DMS114 treated with DMSO at 0.1 percent for 48 hours (cell line): ENCODE measurements around the gene CDKN1B.

Source experiments
- DNase-seq: peaks from one replicate; lab custom pipeline; 2025; ENCODE audit not compliant: unreplicated experiment; lab: John Stamatoyannopoulos, UW

The CDKN1B gene

DNA sequence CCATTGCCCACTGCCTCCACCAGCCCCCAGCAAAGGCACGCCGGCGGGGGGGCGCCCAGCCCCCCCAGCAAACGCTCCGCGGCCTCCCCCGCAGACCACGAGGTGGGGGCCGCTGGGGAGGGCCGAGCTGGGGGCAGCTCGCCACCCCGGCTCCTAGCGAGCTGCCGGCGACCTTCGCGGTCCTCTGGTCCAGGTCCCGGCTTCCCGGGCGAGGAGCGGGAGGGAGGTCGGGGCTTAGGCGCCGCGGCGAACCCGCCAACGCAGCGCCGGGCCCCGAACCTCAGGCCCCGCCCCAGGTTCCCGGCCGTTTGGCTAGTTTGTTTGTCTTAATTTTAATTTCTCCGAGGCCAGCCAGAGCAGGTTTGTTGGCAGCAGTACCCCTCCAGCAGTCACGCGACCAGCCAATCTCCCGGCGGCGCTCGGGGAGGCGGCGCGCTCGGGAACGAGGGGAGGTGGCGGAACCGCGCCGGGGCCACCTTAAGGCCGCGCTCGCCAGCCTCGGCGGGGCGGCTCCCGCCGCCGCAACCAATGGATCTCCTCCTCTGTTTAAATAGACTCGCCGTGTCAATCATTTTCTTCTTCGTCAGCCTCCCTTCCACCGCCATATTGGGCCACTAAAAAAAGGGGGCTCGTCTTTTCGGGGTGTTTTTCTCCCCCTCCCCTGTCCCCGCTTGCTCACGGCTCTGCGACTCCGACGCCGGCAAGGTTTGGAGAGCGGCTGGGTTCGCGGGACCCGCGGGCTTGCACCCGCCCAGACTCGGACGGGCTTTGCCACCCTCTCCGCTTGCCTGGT, at the start of gene CDKN1B:
TSS of gene CDKN1B (plus strand) at position 576 of the 793 bp plus-strand sequence. CDS start 472 bp downstream, outside the sequence.
- DNase-seq, result peak; percentile 90

DNA sequence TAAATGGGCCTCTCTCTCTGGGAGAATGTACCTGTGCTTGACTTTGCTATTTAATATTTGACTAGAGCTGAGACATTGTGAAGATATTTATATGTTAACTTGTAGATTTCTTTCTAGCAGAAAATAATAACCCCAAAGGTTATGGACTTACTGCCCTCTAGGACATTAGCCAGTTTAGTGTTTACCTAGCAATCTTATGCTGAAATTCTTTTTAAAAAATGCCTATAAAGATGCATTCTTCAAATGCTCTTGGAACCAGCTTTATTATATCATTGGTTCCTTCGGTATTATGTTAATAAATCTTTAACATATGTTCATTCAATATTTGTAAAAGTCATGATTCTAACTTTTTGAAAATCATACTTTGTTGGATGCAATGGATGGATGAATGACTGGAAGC, 49.2 kb upstream of the CDKN1B start:
- DNase-seq, result no peak

DNA sequence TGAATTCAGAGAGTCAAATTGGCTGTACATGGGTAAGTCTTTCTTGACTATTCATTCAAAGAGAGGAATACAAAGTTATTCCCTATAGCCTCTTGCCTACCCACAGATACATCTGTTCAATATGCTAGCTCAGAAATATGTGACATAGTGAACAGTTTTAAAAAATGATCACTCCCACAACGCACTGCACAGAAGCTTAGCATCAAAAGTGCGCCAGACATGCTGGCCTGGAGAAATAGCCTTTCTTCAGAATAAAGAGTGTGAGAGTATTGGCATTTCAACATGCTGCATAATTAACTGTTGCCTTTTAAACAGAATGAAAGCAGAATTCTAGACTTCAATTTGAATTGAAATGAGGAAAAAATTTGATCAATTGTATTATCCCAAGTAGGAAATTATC, 48.1 kb upstream of the CDKN1B start:
- no peak for DNase-seq

DNA sequence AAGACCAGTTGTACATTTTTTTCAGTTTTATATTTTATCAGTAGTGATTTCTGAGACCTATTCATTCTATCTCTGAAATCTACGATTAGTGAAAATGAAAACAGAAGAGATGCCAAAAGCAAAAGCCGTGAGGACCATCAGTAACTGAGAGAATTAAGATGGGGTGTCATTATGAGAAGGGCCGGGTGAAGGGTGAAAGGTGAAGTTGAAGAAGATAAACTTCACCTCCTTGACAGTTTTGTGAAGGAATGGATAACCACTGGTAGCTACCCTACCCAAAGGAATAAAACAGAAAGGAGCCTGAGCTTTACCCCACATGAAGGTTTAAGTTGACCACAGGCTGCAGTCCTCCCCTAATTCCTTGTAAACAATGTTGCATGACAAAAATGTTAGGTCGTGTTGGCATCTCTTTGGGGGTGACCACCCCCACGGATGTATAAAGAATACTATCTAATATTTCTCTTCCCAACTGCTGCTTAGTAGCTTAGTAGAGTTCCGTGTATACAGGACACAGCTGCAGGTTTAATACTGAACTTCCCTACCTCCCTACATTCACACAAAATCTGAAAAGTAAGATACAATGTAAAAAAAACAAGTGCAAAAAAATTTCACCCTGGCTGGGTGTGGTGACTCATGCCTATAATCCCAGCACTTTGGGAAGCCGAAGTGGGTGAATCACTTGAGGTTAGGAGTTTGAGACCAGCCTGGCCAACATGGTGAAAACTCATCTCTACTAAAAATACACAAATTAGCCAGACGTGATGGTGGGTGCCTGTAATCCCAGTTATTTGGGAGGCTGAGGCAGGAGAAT, 45.1 kb upstream of the CDKN1B start:
- DNase-seq, result no peak

DNA sequence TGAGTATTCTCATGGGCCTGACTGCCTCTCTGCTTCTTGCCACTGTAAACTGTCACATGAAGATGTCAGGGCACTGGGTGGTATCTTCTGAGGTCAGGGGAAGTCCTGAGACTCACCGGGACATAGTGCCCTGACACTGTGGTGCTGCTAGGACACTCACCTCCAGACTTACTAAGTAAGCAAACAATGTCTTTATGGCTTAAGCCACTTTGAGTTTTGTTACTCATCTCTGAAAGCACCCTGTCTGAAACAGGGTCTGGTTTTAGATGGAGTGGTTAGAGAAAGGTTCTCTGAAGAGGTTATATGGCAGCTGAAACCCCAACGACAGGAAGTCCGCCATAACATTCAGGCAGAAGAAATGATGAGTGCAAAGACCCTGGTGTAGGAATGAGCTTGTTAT, 43.9 kb upstream of the CDKN1B start:
- no peak for DNase-seq

DNA sequence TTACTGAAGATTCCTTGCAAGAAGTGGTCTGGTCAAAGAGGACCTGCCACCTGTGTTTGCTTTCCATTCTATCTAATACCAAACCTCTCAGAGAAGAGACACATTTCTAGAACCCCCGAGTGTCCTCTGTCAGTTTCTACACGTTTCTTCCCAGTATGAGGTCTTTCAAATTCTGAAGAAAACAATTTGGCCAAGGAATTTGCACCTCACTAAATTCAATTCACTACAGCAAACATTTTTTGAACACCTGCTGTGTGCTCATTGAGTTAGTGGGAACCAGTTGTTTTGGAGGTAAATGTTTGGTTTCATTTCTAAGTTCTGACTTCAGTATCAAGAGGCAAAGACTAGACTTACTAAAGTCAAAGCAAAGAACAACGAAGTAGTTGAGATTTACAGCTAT, 40.6 kb upstream of the CDKN1B start:
- no peak for DNase-seq

DNA sequence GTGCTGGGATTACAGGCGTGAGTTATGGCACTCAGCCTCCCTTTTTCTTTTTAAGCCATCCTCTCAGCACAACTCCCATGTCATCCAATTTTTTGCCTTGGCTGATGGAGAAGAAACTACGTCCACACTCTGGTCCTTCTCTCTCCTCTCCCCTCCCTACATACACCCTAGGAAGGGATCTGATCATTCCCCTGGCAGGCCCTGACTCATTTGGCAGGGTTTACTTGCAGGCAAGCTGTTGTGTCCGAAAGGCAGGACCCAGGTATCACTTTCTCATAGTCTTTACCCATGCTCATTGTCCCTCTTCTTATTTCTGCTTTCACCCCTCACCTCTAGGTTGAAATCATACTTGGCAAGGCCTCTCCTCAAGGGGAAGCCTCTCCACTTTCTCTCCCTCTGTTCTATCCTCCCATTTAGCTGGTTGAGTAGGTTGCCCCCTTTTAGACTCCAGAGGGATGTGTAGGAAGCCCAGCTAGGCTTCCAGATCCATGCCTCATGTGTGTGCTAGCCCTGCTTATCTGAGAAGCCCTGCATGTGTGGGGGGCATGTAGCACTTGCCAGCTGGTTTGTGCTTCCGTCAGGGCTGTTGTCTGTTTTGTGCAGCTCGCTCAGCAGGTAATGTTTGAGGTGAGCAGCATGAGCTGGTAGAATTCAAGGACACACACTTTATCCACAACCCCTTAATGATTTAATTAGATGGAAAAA, 36.0 kb upstream of the CDKN1B start:
- DNase-seq, result no peak

DNA sequence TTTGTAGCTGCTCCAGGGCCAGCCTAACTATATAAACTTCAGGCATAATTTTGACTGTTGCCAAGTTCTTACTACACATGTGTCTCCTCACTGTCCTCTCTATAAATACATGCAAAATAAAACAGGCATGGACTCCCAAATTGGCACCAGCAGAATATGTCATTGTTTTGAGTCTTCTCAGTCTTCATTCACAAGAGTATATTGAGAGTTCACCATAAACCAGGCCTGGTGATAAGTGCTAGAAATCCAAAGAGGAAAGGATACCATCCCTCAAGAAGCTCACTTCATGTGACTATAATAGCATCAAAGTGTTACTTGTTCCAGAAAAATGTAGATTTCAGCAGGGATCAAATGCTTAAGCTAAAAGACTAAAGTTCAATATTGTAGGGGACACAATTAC, 34.9 kb upstream of the CDKN1B start:
- DNase-seq, result no peak

DNA sequence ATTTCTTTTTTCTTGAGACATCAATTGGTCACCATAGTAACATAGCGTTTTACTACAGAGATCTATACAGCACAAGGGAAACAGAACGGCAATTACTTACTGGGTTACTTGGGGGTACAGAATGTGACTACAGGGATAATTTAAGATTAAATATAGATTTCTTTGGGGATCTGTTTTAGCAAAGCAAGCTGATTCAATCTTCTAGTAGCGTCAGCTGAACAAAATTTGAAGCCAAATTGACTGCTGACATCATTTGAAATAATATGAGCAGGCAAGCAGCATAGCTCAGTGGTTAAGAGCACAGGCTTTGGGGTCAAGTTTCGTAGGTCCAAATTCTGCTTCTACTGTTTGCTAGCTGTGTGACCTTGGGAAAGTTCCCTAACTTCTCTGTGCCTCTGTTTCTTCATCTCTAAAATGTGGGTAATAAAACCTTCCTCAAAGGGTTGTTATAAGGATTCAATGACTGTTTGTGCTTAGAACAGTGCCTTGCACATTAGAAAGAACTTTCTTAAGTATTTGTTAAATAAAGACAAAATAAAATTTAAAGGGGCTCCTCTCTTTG, 34.0 kb upstream of the CDKN1B start:
- no peak for DNase-seq

DNA sequence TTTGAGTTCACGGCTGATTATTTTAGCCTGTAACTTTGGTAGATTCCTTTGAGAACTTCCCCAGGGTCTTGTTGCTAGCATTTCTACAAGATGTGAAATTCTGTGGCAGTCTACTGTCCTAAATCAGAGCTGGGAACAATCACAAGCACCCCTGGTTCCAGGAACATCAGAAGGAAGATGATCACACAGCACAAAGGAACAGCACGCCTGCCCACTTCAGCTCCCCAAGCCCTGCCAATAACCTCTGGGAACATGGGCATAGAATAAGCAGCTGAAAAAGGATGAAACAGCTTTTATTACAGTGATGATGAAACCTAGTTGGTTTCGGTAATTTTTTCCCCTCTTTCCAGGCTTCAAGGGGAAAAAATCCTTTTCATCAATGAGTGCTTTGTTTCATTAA, 33.4 kb upstream of the CDKN1B start:
- DNase-seq, result no peak

DNA sequence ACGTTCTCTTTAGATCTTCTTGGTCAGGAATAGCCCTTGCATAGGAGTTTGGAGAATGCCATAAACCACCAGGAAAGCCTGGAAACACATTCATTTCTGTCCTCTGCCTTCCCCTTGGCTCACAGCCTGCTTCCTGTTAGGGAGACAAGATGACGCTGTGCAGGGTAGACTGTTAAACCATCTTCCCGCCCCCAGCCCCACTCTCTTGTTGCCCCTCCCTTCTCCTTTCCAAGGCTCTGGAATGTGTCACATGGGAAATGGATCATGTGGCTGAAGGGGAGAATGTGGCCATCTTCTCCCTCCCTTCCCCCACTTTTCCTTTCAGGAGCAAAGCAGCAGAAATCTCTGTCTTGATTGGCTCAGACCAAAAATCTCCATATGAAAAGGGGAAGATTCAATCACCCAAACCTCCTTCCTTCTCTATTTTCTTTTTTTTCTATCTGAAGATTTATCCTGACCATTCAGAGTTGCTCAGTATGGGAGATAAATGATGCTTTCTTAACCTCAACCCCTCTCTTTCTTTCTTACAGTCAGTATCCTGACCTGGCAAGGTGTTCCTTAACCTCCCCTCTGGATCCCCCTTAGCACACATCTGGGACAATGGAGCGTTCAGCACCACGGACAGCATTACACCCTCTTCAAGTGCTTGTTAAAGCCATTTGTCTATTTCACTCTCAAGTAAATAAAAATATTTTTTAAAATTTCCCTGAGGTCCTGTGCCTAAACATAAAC, 32.6 kb upstream of the CDKN1B start:
- no peak for DNase-seq

DNA sequence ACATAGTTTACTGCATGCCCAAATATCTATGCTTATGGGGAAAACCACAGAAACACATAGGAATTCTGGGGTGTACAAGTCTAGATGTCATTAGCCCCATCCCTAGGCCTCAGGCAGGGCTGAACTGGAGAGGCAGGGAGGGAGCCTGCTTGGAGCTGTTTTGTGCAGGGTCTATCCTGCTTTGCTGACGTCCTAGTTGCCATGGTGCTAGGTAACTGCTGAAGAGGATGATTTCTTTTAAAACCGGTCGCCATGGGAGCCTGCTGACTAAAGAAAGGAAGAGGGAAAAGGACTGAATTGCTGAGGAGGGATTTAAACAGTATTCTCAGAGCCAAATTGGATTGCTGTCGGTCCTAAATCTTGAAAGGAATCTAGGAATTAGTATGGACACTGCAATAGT, 31.9 kb upstream of the CDKN1B start:
- DNase-seq, result no peak

DNA sequence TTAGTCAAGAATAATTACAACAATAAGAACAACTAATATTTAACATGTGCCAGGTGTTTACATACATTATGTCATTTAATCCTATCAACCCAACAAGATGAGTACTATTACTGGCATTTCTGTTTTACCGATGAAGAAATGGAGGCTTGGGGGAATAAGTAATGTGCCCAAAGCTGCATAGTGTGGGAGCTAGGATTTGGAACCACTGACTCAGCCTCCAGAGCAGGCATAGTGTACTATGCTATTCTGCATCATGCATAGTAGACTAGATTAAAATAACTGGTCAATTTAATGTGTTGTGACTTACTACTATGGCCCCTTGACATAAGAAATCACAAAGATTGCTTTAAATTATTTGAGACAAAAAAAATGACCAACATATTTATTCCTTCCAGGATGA, 30.7 kb upstream of the CDKN1B start:
- no peak for DNase-seq

DNA sequence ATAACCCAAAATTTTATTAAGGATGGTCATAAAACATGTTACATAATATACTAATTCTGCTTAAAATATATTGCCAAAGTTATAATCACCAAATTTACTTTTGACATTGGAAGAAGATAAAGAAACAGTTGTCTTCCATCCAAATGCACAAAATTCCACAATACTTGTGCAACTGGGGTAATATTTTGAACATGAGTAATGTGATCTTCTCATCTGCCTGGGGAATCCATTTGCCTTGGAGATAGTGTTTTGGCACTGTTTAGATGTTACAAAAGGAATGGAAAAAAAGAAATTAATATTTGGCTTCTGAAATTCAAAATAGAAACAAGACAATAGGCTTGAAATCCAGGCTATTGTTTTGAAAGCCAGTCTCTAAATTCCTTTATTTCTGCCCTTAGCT, 30.2 kb upstream of the CDKN1B start:
- DNase-seq, result no peak

DNA sequence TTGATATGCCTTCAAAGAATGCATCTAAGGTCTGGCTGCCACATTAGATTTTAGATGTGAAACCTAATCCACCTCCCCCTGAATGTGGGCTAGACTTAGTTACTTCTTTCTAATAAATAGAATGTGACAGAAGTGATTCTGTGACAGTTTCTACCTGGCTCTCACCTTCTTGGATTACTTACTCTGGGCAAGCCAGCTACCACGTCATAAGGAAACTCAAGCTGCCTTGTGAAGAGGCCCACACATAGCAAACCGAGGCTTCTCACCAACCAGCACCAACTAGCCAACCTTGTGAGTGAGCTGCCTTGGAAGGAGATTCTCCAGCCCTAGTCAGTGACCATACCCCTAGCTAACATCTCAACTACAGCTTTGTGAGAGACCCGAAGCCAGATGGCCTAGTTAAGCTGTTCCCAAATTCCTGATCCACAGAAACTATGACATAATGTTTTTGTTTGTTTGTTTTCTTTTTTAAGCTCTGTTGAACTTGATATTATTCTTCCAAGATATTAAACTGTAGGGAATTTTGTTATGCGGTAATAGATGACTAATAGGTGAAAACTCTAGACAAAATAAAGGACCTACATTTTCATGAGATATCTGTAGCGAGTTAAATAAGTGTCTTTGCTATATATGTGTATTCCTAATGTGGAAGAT, 27.4 kb upstream of the CDKN1B start:
- DNase-seq, result no peak

DNA sequence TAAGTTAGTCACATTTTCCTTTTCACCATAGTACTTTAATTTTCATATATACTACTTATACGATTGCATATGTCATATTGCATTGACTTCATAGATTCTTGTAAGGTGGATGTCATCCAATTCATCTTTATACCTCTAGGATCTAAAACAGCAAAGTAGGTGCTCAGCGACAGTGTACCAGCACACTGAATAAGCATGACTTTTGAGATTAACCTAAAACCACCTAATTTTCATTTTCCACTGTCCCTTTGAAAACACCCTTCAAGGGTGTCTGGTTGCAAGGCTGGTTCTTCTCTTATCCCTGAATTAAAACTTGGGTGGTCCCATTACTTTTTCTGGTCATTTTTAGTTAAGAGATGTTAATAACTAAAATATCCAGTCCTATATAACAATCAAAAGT, 25.6 kb upstream of the CDKN1B start:
- no peak for DNase-seq

DNA sequence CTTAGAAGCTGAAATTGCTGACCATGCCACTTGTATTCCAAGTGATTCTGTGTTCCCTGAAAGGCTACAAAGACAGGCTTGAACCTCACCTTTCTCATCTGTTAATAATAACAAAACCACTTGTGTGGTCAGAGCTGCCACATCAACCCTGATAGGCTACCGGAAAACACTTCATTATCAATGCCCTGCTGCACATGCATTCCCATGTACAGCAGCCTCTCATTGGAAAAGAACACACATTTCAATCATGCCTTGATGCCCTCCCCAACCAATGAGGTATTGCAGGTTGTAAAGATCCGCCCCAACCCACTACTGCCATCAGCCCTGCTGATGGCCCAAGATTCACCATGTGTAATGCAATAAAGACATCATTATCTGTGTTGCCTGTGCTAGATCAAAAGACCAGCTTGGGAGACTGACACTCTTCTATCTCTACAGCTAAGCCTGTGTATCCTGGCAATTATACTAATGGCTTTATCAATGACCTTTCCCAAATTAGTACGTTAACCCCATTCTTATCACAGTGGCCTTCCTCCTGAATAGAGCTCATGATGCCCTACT, 24.0 kb upstream of the CDKN1B start:
- no peak for DNase-seq

DNA sequence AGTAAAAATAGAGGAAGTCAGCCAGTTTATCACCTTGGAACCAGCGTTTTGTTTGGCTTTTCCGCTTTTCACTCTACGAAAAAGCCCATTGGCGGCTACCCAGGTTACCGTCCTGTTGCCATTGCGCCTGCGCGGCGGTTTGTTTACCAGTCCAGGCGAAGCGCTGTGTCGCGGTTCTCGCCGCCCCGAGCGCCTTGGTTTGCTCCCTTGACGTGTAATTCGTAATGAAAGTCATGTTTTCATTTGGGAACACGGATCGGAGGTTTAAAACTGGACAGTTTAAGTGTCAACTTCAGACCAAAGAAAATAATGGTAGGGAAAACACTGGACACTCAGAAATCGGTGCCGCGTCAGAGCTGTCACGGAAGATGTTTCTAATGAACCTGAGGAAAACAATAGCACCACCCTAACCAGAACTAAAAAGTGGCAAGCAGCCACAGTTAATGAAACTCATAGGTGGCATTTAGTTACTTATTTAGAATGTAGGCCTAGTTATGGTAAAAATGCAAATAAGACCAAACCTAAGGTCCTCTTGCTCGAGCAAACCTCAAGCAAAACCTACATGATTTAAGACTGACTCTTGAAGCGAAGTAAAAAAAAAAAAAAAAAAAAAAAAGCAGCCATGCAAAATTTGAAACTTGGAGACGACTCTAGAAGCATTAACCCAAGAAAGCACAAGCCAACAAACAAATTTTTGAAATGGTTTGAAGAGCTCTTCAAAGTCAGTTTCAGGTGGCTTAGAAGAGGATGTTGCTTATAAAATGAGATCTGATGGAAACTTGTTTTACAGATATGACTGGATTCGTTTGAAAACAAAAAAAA, 20.4 kb upstream of the CDKN1B start:
- DNase-seq, result peak; percentile 87

DNA sequence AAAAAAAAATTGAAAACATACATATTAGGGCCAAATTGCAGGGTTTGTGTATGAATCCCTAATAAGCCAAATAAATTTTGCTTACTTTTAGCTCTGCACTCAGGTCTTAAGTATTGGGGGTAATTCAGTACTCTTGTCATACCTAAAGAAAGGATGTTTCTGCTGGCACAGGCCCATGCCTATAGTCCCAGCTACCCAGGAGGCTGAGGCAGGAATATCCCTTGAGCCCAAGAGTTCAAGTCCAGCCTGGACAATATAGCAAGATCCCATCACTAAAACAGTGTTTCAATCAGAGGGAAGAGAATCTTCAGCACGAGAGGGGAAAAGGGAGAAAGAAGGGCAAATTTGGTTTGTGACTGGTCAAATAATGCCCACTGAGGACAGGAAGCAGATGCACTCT, 17.8 kb upstream of the CDKN1B start:
- no peak for DNase-seq
